OCI-LY1 (cell line): ENCODE results near the gene CERS6.

Source experiments
- H2AFZ ChIP-seq: fragments of 200-600 bp; sonication (generic), shearing (Covaris generic); 2 replicates; pipeline ENCODE4 v1.6.0; 2014; ENCODE audit warnings: antibody characterized with exemption, mild to moderate bottlenecking, low read length
- H3F3A ChIP-seq: fragments of 200-600 bp; sonication (generic), shearing (Covaris generic); 2 replicates; pipeline ENCODE4 v1.6.0; 2014; ENCODE audit warnings: mild to moderate bottlenecking, antibody characterized with exemption, low read length, moderate library complexity; ENCODE audit not compliant: insufficient read depth
- H3K27ac ChIP-seq: fragments of 200-600 bp; sonication (generic); 2 replicates; pipeline ENCODE4 v1.5.1; 2014; ENCODE audit warnings: low read length, mixed run types, mild to moderate bottlenecking, low read depth; ENCODE audit not compliant: poor library complexity, severe bottlenecking
- H3K27me3 ChIP-seq: fragments of 200-600 bp; sonication (generic); 2 replicates; pipeline ENCODE4 v1.6.0; 2014; ENCODE audit warnings: antibody characterized with exemption, mild to moderate bottlenecking, low read length, moderate library complexity; ENCODE audit not compliant: insufficient read depth
- H3K36me3 ChIP-seq: fragments of 200-600 bp; sonication (generic); 2 replicates; pipeline ENCODE4 v1.6.1; 2014; ENCODE audit warnings: mild to moderate bottlenecking, antibody characterized with exemption, low read length, moderate library complexity, mixed read lengths; ENCODE audit not compliant: insufficient read depth
- H3K4me1 ChIP-seq: fragments of 200-600 bp; sonication (generic); 2 replicates; pipeline ENCODE4 v1.5.1; 2014; ENCODE audit warnings: mild to moderate bottlenecking, low read length, moderate library complexity; ENCODE audit not compliant: insufficient read depth, severe bottlenecking
- H3K4me2 ChIP-seq: fragments of 200-600 bp; sonication (generic), shearing (Covaris generic); 2 replicates; pipeline ENCODE4 v1.6.1; 2014; ENCODE audit warnings: low read length
- H3K4me3 ChIP-seq: fragments of 200-600 bp; sonication (generic); 2 replicates; pipeline ENCODE4 v1.5.1; 2014; ENCODE audit warnings: low read length, low read depth, mild to moderate bottlenecking, mixed read lengths; ENCODE audit not compliant: poor library complexity, severe bottlenecking
- H3K79me2 ChIP-seq: fragments of 200-600 bp; shearing (Covaris generic); 2 replicates; pipeline ENCODE4 v1.6.1; 2016; ENCODE audit warnings: mixed run types, low read length, mixed read lengths; ENCODE audit not compliant: insufficient read depth
- H3K9ac ChIP-seq: fragments of 200-600 bp; sonication (generic), shearing (Covaris generic); 2 replicates; pipeline ENCODE4 v1.6.1; 2014; ENCODE audit warnings: mild to moderate bottlenecking, low read length, mixed read lengths
- H3K9me2 ChIP-seq: fragments of 200-600 bp; sonication (generic), shearing (Covaris generic); 2 replicates; pipeline ENCODE4 v1.6.1; 2014; ENCODE audit warnings: low read depth, mild to moderate bottlenecking, low read length, mixed read lengths
- H3K9me3 ChIP-seq: fragments of 200-600 bp; shearing (Covaris generic); 2 replicates; pipeline ENCODE4 v1.6.1; 2014; ENCODE audit warnings: low read length, mixed read lengths
- H4K20me1 ChIP-seq: fragments of 200-600 bp; sonication (generic), shearing (Covaris generic); 2 replicates; pipeline ENCODE4 v1.6.0; 2016; ENCODE audit warnings: mild to moderate bottlenecking, low read length; ENCODE audit not compliant: insufficient read depth
- CTCF ChIP-seq: fragments of 200-600 bp; sonication (generic), shearing (Covaris generic); IDR thresholded peaks from 2 replicates; pipeline ENCODE4 v1.5.1; 2017; ENCODE audit warnings: mild to moderate bottlenecking, antibody characterized with exemption, low read length, moderate library complexity, mixed read lengths
- EZH2 ChIP-seq: fragments of 200-600 bp; sonication (generic), shearing (Covaris generic); IDR thresholded peaks from 2 replicates; pipeline ENCODE4 v1.8.0; 2017; ENCODE audit warnings: borderline replicate concordance, mixed run types, mild to moderate bottlenecking, antibody characterized with exemption, low read length, moderate library complexity, mixed read lengths

CERS6 gene

GRCh38 chr2:168445960-168446359, 10.1 kb upstream of the CERS6 start:
- H3K4me2 ChIP-seq: no peak overlapping the region
- no peak overlapping the region for H3K27ac ChIP-seq
- H3K9me2 ChIP-seq: no peaks in the 10 kb centered on the region
- no peaks in the 10 kb centered on the region for H3K27me3 ChIP-seq
- no peaks in the 10 kb centered on the region for H3K9me3 ChIP-seq
- no peaks in the 10 kb centered on the region for H3K36me3 ChIP-seq
- no peak overlapping the region for H2AFZ ChIP-seq
- no peak for TF ChIP-seq EZH2
- no peak for TF ChIP-seq CTCF
- no peaks in the 10 kb centered on the region for H3K79me2 ChIP-seq
- H3K9ac ChIP-seq: no peak overlapping the region
- H4K20me1 ChIP-seq: no peaks in the 10 kb centered on the region
- H3K4me1 ChIP-seq: no peaks in the 10 kb centered on the region
- no peaks in the 10 kb centered on the region for H3F3A ChIP-seq
- no peak overlapping the region for H3K4me3 ChIP-seq

GRCh38 chr2:168448980-168449379, 7.1 kb upstream of the CERS6 start:
- Histone ChIP-seq H3K4me2 (no peak overlapping the region), H3K27ac (no peak overlapping the region), H3K36me3 (no peaks in the 10 kb centered on the region), H3F3A (no peaks in the 10 kb centered on the region), H3K9me3 (no peaks in the 10 kb centered on the region), H3K9me2 (no peaks in the 10 kb centered on the region), H4K20me1 (no peaks in the 10 kb centered on the region), H3K4me3 (no peak overlapping the region), H3K79me2 (no peaks in the 10 kb centered on the region), H2AFZ (no peak overlapping the region), H3K4me1 (no peaks in the 10 kb centered on the region), H3K9ac (no peak overlapping the region), H3K27me3 (no peaks in the 10 kb centered on the region)
- TF ChIP-seq EZH2 (no peak), CTCF (no peak)

GRCh38 chr2:168449419-168449818, 6.7 kb upstream of the CERS6 start:
- H3K4me1 ChIP-seq: no peaks in the 10 kb centered on the region
- no peak overlapping the region for H3K9ac ChIP-seq
- no peaks in the 10 kb centered on the region for H3K9me2 ChIP-seq
- no peaks in the 10 kb centered on the region for H3K27me3 ChIP-seq
- no peaks in the 10 kb centered on the region for H3K36me3 ChIP-seq
- TF ChIP-seq CTCF: no peak
- no peak for TF ChIP-seq EZH2
- H3K4me3 ChIP-seq: no peak overlapping the region
- no peak overlapping the region for H2AFZ ChIP-seq
- no peaks in the 10 kb centered on the region for H4K20me1 ChIP-seq
- no peak overlapping the region for H3K4me2 ChIP-seq
- no peaks in the 10 kb centered on the region for H3F3A ChIP-seq
- no peaks in the 10 kb centered on the region for H3K9me3 ChIP-seq
- H3K27ac ChIP-seq: no peak overlapping the region
- no peaks in the 10 kb centered on the region for H3K79me2 ChIP-seq
